Effector CD8-positive, alpha-beta T cell (primary cell): ENCODE measurements around the gene DNM3.

Source experiments
- DNase-seq: peaks from one replicate; lab custom pipeline; 2025; lab: John Stamatoyannopoulos, UW

DNM3 gene

DNA sequence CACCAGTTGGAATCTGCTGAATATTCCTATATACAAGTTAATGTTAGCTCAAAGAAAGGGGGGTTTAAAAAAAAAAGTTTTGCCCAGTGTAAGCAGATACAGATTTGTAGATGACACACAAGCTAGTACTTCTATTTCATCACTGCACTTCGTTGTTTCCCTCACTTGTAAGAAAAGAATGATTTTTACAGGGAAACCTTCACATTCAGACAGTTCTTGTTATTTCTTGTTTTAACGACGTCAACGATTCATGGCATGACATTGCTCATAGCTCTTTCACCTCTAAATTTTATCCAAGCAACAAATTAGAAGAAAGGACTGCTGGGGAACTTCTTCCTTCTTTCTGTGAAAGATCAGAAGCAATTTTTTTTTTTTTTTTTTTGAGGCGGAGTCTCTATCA is 553.5 kb downstream of the DNM3 start:
- DNase-seq: no peak

DNA sequence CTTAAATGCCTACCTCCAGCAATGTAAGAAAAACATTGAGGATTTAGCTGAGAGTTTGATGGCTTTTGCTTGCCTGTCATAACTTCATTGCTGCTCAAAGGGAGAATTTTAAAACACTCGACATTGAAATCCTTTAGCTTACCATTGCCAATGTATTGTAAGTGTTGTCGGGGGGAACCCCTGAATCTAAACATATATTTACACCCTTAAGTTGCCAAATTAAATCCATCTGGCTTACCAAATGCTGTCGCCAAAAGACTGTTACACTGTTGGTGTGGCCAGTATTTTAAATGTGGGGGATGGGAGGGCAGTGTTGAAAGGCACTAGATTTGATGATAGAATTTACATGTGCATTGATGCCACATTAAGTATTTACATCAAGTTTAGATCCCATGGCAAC is 554.3 kb downstream of the DNM3 start:
- no peak for DNase-seq

DNA sequence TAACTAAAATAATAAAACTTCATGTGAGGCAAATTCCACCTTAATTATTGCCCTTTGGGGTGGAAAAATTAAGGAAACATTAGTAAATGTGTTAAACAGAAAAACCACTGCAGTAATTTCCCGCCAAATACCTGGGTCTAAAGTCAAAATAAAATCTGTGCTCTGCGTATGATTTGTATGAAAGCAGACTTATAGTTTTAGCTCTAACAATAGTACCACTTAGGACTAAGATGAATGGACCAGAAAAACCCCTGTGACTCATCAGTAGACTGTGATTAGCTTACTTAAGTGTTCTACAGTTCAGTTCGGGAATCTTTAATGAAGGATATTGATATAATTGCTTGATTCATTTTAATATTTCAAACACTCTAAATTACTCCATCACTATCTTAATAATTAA is 555.9 kb downstream of the DNM3 start:
- no peak for DNase-seq

DNA sequence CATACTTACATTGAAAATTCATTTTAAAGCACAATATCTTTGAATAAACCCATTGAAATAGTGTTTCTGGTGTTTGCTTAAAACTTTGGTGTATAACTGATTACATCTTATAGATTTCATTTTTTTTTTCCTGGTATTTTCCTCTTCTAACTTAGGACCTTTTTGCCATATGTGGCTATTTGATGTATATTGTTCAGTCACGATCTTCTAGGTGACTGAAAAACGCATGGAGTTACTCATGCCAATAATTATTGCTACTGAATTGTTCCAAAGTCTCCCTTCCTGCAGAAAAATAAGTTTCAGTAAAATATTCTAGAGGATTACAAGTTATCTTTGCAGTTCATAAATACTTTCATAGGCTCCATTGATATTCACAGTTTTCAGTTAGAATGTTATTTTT is 556.3 kb downstream of the DNM3 start:
- DNase-seq: no peak

DNA sequence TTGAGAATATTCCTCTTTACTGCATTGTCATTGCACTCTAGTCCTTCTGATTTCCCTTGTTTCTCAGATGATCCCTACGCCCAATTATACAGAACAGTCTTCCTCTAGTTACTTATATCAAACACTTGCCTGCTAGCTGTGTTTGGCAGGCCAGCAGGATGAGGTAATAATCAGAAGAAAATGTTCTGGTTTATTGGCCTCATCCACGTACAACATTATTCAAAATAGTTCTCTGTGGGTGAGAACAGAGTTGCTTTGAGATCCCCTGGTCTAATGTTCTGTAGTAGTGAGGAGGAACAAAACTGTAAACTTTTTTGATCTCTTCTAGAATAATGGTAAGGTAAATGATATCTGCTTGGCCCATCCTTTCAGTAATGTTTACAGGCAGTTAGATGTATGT is 556.9 kb downstream of the DNM3 start:
- DNase-seq: no peak

DNA sequence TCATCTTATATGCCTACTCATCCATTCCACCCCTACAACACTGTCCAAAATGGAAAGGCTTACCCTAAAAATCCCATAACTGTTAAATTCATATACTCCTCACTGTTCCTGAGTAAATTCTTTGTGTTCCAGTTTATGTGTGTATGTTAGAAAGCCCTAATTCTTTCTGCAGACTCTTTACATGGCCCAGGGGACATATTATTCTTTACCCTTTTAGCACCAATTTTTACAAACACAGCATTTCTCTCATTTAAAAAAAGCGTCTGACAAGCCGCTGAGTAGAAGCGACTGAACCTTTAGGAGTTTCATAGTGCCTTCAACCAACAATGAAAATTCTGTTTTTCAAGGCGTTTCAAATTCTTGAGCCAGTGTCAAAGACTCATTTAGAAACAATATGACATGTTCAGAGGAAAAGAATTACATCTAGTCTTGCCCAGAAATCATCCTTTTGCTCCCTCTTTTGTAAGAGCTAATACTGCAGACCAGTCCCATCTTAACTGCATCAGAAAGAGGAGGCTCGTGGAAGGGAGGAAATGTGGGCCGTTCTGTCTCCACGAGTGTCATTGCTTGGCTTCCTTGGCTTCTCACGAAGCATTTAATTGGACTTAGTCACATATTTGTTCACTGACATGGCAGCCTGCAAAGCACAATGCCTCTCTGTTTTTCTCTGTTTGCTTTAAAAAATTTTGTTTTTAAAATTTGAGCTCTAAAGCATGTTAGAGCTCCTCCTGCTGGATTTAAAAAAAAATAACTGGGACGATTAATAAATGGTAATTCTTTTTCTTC is 557.9 kb downstream of the DNM3 start:
- no peak for DNase-seq

DNA sequence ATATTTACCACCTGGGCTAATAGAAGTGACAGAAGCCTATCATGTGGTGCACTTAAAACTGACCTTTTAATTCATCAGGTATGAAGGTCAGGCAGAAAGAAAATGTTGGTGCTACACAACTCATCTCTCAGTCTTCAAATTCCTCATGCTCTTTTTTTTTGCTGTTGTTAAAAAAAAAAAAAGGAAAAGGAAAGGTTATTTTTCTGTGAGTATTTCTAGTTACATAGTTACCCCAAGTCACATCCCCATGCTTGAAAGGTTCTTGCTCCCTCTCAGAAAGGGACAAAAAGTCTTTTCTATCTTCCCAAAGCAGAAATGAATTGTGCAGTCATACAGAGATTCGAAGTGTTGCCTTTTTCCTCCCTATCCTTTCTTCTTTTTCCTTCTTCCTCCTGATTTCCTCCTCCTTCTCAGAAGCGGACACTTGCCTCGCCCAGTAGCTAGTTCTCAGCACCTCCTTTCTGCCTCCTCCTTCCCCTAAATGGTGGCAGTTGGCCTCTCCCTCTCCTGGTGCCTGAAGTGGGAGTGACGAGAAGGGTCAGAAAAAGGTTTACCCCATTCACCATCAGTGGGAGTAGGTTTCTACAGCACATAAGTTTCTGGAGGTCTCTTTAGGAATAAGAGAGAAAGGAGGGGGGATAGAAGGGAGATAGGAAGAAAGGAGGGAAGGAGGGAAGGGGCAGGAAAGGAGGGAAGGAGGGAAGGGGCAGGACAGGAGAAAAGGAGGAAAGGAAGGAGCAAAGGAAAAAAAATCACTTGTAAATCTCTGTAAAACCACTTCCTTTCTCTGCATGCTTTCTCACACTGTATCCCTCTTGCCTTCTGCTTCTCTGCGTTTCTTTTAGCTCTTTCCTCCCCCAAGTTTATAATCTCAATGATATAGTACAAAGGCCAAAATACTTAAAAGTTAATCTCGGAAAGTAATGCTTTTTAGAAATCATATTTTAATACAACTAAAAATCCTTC is 558.7 kb downstream of the DNM3 start:
- no peak for DNase-seq

DNA sequence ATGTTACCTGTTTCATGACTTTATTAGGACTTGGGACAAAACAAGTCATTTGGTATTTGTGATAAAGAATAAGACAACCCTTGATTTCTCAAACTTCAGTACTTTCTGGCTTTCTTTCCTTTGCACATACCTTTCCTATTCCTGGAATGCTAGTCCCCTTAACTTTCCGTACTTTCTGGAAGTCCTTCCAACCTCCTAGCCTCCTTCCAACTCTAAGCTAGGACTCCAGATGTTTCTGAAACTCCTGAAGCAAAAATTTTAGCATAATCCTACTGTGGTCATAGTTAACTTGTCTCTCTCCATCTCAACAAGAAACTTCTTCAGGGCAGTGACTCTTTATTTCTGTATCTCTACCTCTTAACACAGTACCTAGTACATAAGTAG is 559.4 kb downstream of the DNM3 start:
- no peak for DNase-seq

DNA sequence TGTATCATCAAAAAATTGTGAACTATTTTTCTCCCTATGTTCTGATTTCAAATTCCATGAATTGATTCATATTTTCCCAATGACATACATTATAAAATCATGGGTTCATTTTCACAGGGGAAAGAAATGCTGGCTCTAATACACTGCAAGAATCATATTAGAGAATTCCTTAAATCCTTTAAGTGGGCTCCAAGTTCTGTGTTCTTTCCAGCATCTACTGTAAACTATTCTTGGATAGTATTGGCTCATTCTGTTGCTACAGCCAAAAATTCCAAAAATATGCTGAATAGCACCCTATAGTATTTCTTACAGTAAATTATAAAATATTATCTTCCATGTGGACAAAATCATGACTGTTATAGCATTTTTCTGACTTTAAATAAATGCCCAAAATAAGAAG is 560.2 kb downstream of the DNM3 start:
- no peak for DNase-seq

DNA sequence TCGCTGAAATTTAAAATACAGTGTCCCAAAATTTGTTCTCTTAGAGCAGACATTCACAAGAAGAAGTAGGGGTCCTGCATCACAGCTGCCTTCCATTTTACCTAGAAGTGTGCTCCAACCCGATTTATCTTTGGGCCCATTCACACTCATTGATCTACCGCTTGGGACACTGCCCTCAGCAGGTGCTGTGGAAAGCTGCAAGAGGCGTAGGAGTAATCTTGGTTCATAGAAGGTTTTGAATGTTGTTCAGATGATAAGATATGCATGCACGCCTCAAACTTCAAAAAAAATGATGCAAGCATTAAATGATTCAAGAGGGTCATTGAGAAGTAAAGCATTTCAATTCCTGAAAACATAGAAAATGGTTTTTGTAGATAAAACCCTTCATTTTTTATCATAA is 560.6 kb downstream of the DNM3 start:
- no peak for DNase-seq

DNA sequence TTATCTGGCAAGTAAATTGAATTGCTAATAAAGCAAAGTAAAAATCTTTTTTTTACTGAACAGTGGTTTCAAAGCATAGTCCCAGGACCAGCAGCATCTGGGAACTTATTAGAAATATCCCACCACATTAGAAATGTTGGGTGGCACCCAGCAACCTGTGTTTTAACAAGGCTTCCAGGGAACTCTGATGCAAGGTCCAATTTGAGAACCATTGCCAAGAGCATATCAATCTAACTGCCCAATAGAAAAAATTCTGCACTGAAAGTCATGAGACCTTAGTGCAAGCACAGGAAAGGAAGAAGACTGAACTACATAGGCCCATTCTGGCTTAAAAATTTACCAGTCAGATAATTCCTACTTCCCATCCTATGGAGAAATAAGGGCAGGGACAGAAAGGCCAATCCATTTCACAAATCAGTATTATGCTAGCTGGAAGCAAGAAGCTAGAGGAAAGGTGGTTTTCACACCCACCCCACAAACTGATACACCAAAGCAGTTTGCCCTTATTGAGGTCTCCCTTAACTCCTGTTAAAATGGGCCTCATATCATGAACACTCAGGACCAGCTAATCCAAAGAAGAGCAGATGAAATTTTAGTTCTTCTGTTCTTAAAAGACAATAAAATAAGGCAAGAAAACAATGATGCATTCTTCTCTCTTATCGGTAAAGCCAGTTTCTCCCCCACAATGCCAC is 561.7 kb downstream of the DNM3 start:
- DNase-seq: no peak

DNA sequence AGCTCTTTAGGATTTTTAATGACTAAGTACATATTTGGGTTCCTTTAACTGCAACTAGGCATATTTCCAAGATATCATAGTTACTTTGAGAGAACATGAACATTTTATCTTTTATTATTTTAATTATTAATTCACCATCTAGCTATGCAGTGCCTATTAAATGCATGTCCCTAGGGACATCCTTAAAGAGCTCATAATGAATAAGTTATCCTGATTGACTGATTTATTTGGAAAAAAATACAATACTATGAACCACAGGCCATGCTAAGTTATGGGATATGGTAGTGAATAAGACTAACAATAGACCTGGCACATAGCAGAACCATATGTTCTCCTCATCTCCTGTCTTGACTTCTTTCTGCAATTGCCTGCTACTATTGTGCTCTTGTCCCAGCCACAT is 562.8 kb downstream of the DNM3 start:
- DNase-seq: no peak

DNA sequence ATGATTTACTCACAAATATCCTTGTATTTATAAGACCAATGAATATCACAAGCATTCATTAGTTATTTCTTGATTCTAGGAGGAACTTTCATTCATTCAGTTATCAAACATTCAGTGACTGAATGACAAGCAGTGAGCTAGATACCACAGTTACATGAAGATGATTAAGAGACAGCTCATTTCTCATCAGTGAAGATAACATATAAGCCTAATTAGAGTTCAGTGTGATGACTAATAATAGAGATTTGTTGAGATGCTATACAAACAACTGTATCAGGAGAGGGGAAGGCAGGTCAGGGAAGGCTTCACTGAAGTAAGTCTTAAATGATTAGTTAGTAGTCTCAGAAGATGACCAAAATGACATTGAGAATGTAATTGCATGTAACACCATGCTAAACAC is 564.6 kb downstream of the DNM3 start:
- no peak for DNase-seq

DNA sequence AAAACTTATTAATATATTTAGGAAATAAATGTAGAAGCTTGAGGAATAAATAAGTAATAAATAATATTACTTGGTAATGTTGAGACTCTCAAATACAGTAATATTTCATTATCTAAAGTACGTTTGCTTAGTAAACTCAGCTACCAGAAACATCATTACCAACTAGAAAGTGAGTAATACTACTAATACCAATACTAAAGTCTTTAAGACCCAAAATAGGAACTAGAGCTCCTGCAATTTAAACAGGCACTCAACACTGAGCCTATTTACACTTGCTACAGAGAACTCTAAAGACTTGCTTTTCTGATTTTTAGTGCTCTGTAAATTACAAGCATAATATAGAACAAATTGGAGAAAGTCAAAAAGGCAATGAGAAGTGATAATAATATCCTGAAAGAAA is 565.7 kb downstream of the DNM3 start:
- no peak for DNase-seq

DNA sequence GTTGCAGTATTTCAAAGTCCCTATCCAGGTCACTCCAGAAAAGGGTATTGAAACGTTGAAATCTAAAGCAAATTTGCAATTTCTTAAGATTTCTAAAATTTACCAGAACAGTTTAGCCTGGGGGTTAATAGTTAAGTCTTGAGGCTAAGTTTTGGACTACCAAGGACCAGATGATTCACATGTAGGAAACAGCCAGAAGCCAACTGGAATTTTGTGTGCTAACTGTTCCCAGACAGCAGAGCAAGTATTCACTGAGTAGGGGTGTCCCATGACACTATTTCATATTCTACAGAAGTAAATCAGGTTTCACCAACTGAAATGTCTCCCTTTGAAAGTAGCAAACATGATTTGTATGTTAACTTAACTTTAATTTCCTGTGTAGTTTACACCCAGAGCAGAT is 567.7 kb downstream of the DNM3 start:
- no peak for DNase-seq

DNA sequence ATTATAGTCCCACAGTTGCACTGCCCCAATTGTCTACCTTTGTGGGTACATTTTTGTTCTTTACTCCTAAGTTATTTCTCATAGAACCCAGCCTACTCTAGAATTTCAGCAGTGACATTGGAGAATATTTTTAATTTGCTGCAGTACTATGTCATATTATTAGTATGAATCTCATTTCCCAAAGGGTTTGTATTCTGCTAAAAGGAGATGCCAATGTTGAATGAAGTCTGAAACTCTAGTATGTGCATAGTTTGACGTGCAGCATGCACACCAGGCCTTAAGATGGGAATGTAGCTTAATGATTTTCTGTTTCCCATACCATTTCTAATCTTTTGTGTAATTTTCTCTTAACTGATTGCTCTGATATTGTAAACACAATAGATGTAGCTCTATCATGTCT is 568.7 kb downstream of the DNM3 start:
- no peak for DNase-seq

DNA sequence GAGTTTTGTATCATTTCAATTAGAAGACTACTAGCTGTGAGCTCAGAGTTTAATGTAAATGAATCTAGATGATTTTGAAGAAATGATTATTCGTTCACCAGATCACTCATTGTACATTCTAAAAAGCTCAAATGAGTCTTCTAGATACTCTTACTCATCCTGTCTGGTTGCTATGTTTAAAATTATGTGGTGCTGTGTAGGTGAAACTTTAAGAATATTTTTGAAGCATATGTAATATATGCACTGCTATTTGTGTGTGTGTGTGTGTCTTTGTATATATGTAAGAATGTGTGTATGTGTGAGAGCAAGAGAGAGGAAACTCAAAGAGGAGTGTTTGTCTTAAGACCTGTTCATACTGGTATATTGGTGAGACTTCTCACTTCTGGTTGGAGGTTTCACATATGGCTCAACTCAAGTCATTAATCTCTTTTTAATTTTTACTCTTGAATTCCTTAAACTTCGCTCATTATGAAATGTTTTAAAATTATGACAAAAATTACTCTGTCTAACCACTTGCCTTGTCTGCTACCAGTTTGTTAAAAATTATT is 570.6 kb downstream of the DNM3 start:
- no peak for DNase-seq

DNA sequence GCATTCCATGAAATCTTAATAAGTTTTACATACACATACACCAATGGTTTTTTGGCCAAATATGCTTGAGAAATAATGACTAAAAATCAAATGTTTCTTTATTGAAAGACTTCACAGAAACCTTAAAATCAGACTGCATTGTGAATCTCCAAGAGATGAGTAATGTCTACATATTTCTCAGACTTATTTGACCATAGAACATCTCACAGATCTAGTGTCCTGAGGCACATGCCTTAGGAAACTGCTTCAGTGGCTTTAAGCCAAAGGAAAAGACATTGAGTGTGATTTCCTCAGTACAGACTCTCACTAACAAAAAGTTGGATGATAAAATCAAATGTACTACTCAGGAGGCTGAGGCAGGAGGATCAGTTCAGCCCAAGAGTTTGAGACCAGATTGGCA is 573.0 kb downstream of the DNM3 start:
- no peak for DNase-seq

DNA sequence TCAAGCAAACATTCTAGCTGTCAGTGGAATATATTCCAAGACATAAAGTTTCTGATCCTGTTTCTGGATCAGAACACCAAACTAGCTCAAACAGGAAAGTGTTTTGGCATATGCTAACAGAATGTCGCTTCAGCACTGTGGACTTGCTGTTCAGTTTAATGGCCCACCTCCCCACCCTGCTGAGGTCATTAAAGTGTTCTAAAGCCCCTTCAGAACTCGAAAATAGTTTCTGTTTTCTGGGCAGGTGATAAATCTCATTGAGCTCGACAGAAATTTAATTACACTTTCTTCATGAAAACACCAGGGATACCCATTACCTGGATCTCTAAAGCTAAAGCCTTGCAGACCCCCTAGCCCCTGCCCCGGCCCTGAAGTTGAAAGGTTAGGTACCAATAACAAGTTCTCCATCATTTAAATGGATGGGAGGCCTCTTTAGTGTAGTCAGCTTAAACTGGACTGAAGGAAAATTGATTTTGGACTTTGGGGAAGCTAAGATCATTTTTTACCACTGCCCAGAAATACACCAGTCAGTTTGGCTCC is 575.3 kb downstream of the DNM3 start:
- DNase-seq: no peak

DNA sequence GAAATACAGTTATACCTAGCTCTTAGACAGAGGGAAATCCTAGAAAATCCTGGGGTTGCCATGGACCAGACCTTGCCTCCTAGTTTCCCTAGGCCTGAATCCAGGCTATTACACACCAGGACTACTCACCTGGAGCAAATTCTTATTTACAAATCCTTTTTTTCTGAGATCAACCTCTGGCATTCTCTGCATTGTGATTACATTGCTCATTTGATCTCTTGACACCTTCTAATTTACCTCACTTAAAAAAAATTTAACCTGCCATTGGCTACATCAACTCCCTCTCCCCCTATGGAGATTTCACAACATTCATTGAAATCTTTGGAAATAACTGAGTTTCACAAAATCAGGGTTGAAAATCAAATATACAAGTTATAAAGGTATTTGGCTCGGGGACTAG is 576.3 kb downstream of the DNM3 start:
- DNase-seq: no peak

DNA sequence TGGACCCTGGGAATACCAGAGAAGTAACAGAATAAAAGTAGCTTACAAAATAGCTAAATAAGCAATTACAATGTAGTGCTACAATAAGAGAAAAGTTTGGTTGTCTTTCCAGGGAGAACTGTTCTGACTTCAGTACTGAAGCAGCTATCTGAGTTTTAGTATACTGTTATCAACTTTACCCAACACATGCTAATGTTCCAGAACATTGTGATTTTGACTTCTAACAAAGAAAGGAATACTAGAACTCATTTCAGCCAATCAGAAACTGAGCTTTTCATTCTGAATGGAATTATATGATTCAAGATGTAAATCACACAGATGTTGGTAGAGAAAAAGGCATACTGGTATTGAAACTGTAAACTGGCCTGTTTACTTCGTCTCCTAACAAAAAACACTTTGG is 579.1 kb downstream of the DNM3 start, which contains the start of gene C1orf105:
C1orf105 (plus strand) TSS at position 301 of the 400 bp plus-strand sequence. CDS start 201 bp downstream, outside the sequence.
- DNase-seq: no peak
